GM12864 (cell line): ENCODE data around the gene JAGN1.
"Not testable (repeated sequence)": the region's sequence is repeated elsewhere in the genome, so short reads cannot be mapped to it uniquely, and the experiment has no call there.

ENCODE experiments used
- DNase-seq: peaks from one replicate; pipeline ENCODE4 v3.0.0-alpha.2; 2011; ENCODE audit warnings: low read depth
- H3K4me3 ChIP-seq: 2 replicates; pipeline ENCODE4 v1.5.1; 2011; ENCODE audit warnings: mild to moderate bottlenecking, low read depth, low read length, control low read depth
- CTCF ChIP-seq: IDR thresholded peaks from 2 replicates; pipeline ENCODE4 v1.5.1; 2011; ENCODE audit warnings: low read depth, mild to moderate bottlenecking, moderate library complexity, low read length, control low read depth, inconsistent platforms; ENCODE audit errors: missing control alignments

Gene JAGN1

GRCh38 chr3:9875448-9875847 is 15.0 kb upstream of the JAGN1 start:
- no peak for TF ChIP-seq CTCF
- DNase-seq: no peak
- H3K4me3 ChIP-seq: no peak overlapping the region

GRCh38 chr3:9876255-9876654 is 14.2 kb upstream of the JAGN1 start:
- not testable (repeated sequence) for DNase-seq, H3K4me3 ChIP-seq

- no peak overlapping the region for H3K4me3 ChIP-seq
- DNase-seq: no peak
- no peak for TF ChIP-seq CTCF
These were observed 13.4 kb upstream of the JAGN1 start for GRCh38 chr3:9876991-9877390.

DNA sequence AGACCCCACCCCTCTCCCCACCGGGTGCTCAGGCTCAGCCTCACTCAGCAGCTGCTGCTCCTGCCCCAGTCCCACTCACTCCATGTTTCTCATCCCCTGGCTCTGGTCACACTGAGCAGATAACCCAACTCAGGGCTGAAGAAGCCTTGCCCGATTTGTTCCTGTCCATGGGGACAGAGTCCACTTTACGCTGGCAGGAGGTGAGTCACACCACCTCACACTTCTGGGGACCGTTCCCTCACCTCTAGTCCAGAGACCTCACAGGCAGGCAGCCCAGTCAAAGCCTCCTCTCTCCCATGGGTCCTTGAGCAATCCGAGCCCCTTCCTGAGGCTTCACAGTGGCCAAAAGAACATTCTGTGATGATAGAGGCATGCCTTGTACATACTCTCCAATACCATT is 11.7 kb upstream of the JAGN1 start:
- no peak for TF ChIP-seq CTCF
- H3K4me3 ChIP-seq: no peak overlapping the region
- no peak for DNase-seq

- DNase-seq: no peak
- no peak for TF ChIP-seq CTCF
- H3K4me3 ChIP-seq: no peak within 1 kb of the TSS
These were observed 10.4 kb upstream of the JAGN1 start, which contains the start of gene CIDEC for GRCh38 chr3:9879830-9880549. TSS of gene CIDEC (minus strand) at chr3:9880253. CDS start at chr3:9878486, 1,767 bp downstream.

DNA sequence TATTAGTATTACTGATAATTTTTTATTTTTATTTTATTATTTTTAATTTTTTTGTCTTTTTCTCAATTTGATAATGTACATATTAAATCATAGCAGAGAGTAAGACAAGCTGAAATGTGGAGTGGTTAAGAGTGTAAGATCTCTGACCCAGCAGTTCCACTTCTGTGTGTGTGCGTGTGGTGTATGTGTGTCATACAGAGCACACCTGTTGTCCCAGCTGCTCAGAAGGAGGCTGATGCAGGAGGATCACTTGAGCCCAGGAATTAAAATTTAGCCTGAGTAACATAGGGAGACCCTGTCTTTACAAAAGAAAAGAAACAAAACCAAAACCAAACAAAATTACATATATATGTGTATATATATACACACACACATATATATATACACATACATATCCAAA is 9.0 kb upstream of the JAGN1 start:
- no peak for TF ChIP-seq CTCF
- no peak overlapping the region for H3K4me3 ChIP-seq
- no peak for DNase-seq

DNA sequence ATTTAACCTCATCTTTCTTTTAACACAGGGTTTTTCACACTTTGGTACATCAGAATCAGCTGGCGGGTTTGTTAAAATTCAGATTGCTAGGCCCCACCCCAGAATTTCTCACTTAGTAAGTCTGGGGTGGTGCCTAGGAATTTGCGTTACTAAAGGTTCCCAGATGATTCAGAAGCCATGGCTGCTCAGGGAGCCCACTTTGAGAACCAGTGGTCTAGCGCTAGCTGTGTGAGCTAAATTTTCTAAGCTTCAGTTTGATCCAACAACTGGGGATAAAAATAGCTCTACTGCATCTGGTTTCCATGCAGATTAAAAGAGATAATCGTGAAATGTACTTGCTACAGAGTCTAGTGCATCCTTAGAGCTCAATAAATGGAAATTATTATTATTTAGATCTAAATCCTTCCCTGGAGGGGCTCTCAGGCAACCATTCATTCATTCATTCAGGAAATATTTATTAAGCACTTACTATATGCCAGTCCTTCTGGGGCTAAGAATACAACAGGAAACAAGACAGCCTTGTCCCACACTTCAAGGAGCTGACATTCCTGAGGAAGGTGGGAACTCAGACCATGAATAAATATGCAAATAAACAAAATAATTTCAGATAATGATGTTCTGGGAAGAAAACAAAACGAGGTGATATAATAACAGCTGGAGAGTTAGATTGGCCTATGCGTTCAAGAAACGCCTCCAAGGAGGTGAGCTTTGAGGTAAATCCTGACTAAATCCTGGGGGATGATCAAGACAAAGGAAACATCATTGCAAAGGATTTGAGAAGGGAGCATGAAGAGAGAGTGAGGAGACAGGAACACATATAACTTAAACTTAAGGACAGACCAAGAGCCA is 6.5 kb upstream of the JAGN1 start:
- no peak overlapping the region for H3K4me3 ChIP-seq
- no peak for TF ChIP-seq CTCF
- DNase-seq: no peak
